ENCODE measurements around the gene EHD3.

DNA sequence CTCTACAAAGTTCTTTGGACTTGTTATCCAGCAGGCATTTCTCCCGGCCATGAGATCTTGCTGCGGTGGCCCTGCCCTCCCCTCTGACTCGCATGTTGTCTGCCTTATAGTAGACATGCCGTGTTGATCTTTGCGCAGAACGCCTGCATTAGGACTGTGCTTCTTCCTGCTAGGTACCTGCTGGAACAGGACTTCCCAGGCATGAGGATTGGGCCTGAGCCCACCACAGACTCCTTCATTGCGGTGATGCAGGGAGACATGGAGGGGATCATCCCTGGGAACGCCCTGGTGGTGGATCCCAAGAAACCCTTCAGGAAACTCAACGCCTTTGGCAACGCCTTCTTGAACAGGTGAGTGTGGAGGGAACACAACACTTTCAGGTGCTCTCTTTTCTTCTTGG lies 10.1 kb downstream of the EHD3 start:
- TF ChIP-seq CTCF (conservative IDR thresholded peaks at IDR 0.05; ENCODE audit: low read depth, low read length): no peak
- no peak for TF ChIP-seq POLR2A (IDR thresholded peaks at IDR 0.05; ENCODE audit: low read depth, low read length)
- TF ChIP-seq BHLHE40 (IDR thresholded peaks at IDR 0.05; ENCODE audit: low read depth, low read length): no peak
- TF ChIP-seq MAFK (IDR thresholded peaks at IDR 0.05; ENCODE audit: low read depth, low read length): no peak
